Measurements from ENCODE around the gene CTIF. TPM values are rescaled to one million over a fixed set of nuclear protein-coding genes. Genes with fewer than 3 reads are reported as not detected.

Gene CTIF
- total RNA-seq, 1 experiment from 2014 or later: 5.8 TPM

- Histone ChIP-seq H3F3A (ENCODE audit: low read length, unreplicated experiment) (no peaks in the 10 kb centered on the region), H3K9me2 (replicated peaks; ENCODE audit: low read length) (no peaks in the 10 kb centered on the region), H3K4me2 (ENCODE audit: low read length) (no peak overlapping the region), H3K9me3 (ENCODE audit: low read length) (no peaks in the 10 kb centered on the region), H3K79me2 (ENCODE audit: low read length) (no peaks in the 10 kb centered on the region), H4K20me1 (ENCODE audit: low read length) (no peaks in the 10 kb centered on the region), H3K36me3 (ENCODE audit: low read depth, low read length) (no peaks in the 10 kb centered on the region), H3K27me3 (ENCODE audit: low read length) (no peaks in the 10 kb centered on the region), H3K9ac (ENCODE audit: low read length) (no peak overlapping the region), H3K4me1 (ENCODE audit: insufficient read depth, low read length) (peaks cover 48% of the 10 kb centered on the region), H2AFZ (ENCODE audit: low read length) (no peak overlapping the region), H3K4me3 (ENCODE audit: low read length) (no peak overlapping the region), H3K27ac (ENCODE audit: low read length) (no peak overlapping the region)
- CTCF ChIA-PET: no interaction called here
- TF ChIP-seq EZH2phosphoT487 (IDR thresholded peaks at IDR 0.05; ENCODE audit: borderline replicate concordance, low read length) (no peak), EZH2 (IDR thresholded peaks at IDR 0.05; ENCODE audit: low read length, unreplicated experiment) (no peak), CTCF (conservative IDR thresholded peaks at IDR 0.05; ENCODE audit: low read depth, low read length) (no peak)
- BruUV-seq (replicated peaks): no TSS peak
- no peak for DNase-seq
- intact Hi-C loops (cut with micrococcal nuclease): no loop called here
- POLR2A ChIA-PET (ENCODE audit: unreplicated experiment): interaction anchor here (0.6 kb wide), 1 partner anchor 108 kb away, joined by 3 read pairs; no protein-coding TSS in a partner anchor
- ATAC-seq: no peak
Measured at GRCh38 chr18:48836231-48836805, 297.5 kb downstream of the CTIF start.

- Histone ChIP-seq H3K9me2 (replicated peaks; ENCODE audit: low read length) (no peaks in the 10 kb centered on the region), H3K36me3 (ENCODE audit: low read depth, low read length) (no peaks in the 10 kb centered on the region), H3K9me3 (ENCODE audit: low read length) (no peaks in the 10 kb centered on the region), H3K4me1 (ENCODE audit: insufficient read depth, low read length) (peaks cover 48% of the 10 kb centered on the region), H3K4me3 (ENCODE audit: low read length) (no peak overlapping the region), H3K27me3 (ENCODE audit: low read length) (no peaks in the 10 kb centered on the region), H3K79me2 (ENCODE audit: low read length) (no peaks in the 10 kb centered on the region), H4K20me1 (ENCODE audit: low read length) (no peaks in the 10 kb centered on the region), H2AFZ (ENCODE audit: low read length) (no peak overlapping the region), H3K4me2 (ENCODE audit: low read length) (no peak overlapping the region), H3K27ac (ENCODE audit: low read length) (no peak overlapping the region), H3F3A (ENCODE audit: low read length, unreplicated experiment) (no peaks in the 10 kb centered on the region), H3K9ac (ENCODE audit: low read length) (no peak overlapping the region)
- ATAC-seq (no peak), DNase-seq (no peak)
- POLR2A ChIA-PET (ENCODE audit: unreplicated experiment): no interaction called here
- no TSS peak for BruUV-seq (replicated peaks)
- CTCF ChIA-PET: no interaction called here
- TF ChIP-seq EZH2phosphoT487 (IDR thresholded peaks at IDR 0.05; ENCODE audit: borderline replicate concordance, low read length) (no peak), EZH2 (IDR thresholded peaks at IDR 0.05; ENCODE audit: low read length, unreplicated experiment) (no peak), CTCF (conservative IDR thresholded peaks at IDR 0.05; ENCODE audit: low read depth, low read length) (no peak)
- intact Hi-C loops (cut with micrococcal nuclease): no loop called here
Measured at GRCh38 chr18:48836806-48837615, 298.2 kb downstream of the CTIF start.

- CTCF ChIA-PET: no interaction called here
- no peak overlapping the region for H3K27ac ChIP-seq (ENCODE audit: low read length)
- no peak overlapping the region for H3K4me2 ChIP-seq (ENCODE audit: low read length)
- H3K4me3 ChIP-seq (ENCODE audit: low read length): no peak overlapping the region
- H3K9ac ChIP-seq (ENCODE audit: low read length): no peak overlapping the region
- H3F3A ChIP-seq (ENCODE audit: low read length, unreplicated experiment): no peaks in the 10 kb centered on the region
- H4K20me1 ChIP-seq (ENCODE audit: low read length): no peaks in the 10 kb centered on the region
- ATAC-seq (no peak), DNase-seq (no peak)
- no peaks in the 10 kb centered on the region for H3K36me3 ChIP-seq (ENCODE audit: low read depth, low read length)
- POLR2A ChIA-PET (ENCODE audit: unreplicated experiment): no interaction called here
- H3K27me3 ChIP-seq (ENCODE audit: low read length): no peaks in the 10 kb centered on the region
- peaks cover 43% of the 10 kb centered on the region for H3K4me1 ChIP-seq (ENCODE audit: insufficient read depth, low read length)
- no peak overlapping the region for H2AFZ ChIP-seq (ENCODE audit: low read length)
- H3K9me3 ChIP-seq (ENCODE audit: low read length): no peaks in the 10 kb centered on the region
- H3K79me2 ChIP-seq (ENCODE audit: low read length): no peaks in the 10 kb centered on the region
- intact Hi-C loops (cut with micrococcal nuclease): no loop called here
- H3K9me2 ChIP-seq (replicated peaks; ENCODE audit: low read length): no peaks in the 10 kb centered on the region
- BruUV-seq (replicated peaks): no TSS peak
- TF ChIP-seq EZH2phosphoT487 (IDR thresholded peaks at IDR 0.05; ENCODE audit: borderline replicate concordance, low read length): no peak
- no peak for TF ChIP-seq CTCF (conservative IDR thresholded peaks at IDR 0.05; ENCODE audit: low read depth, low read length)
- no peak for TF ChIP-seq EZH2 (IDR thresholded peaks at IDR 0.05; ENCODE audit: low read length, unreplicated experiment)
Measured at GRCh38 chr18:48837676-48838075, 298.8 kb downstream of the CTIF start.
